Ectodermal cell (in vitro differentiated cells): ENCODE measurements around the gene TMEM163.
"Not testable (repeated sequence)": the region's sequence is repeated elsewhere in the genome, so short reads cannot be mapped to it uniquely, and the experiment has no call there.

Experiments
- H3K27ac ChIP-seq: 2 replicates; pipeline ENCODE4 v1.7.0; 2013; ENCODE audit warnings: mild to moderate bottlenecking, low read depth, low read length; ENCODE audit not compliant: insufficient read depth, poor library complexity, severe bottlenecking
- H3K27me3 ChIP-seq: 2 replicates; pipeline ENCODE4 v1.7.0; 2013; ENCODE audit warnings: mild to moderate bottlenecking, low read length; ENCODE audit not compliant: insufficient read depth, control insufficient read depth, poor library complexity, severe bottlenecking
- H3K36me3 ChIP-seq: one replicate; pipeline ENCODE4 v1.7.0; 2013; ENCODE audit warnings: low read length; ENCODE audit not compliant: control insufficient read depth, insufficient read depth
- H3K4me1 ChIP-seq: one replicate; pipeline ENCODE4 v1.7.0; 2013; ENCODE audit warnings: low read length; ENCODE audit not compliant: control insufficient read depth, insufficient read depth
- H3K4me3 ChIP-seq: 2 replicates; pipeline ENCODE4 v1.7.0; 2013; ENCODE audit warnings: low read depth, low read length, control low read depth; ENCODE audit not compliant: insufficient read depth
- H3K9me3 ChIP-seq: 2 replicates; pipeline ENCODE4 v1.7.0; 2013; ENCODE audit warnings: mild to moderate bottlenecking, low read length, moderate library complexity; ENCODE audit not compliant: control insufficient read depth
- whole genome bisulfite sequencing, 2 experiments: methylation state at CpG; one replicate each; pipeline ENCODE4 v1.1.7; 2013; ENCODE audit warnings: missing lambda C conversion rate in 2 of 2; 5-methylcytosine and 5-hydroxymethylcytosine counted together

The TMEM163 gene

GRCh38 chr2:134573085-134573370, 145.8 kb downstream of the TMEM163 start:
- no peaks in the 10 kb centered on the region for H3K27me3 ChIP-seq
- no peaks in the 10 kb centered on the region for H3K9me3 ChIP-seq
- H3K4me3 ChIP-seq: no peak overlapping the region
- H3K36me3 ChIP-seq: no peaks in the 10 kb centered on the region
- no peak overlapping the region for H3K27ac ChIP-seq
- no peaks in the 10 kb centered on the region for H3K4me1 ChIP-seq

DNA sequence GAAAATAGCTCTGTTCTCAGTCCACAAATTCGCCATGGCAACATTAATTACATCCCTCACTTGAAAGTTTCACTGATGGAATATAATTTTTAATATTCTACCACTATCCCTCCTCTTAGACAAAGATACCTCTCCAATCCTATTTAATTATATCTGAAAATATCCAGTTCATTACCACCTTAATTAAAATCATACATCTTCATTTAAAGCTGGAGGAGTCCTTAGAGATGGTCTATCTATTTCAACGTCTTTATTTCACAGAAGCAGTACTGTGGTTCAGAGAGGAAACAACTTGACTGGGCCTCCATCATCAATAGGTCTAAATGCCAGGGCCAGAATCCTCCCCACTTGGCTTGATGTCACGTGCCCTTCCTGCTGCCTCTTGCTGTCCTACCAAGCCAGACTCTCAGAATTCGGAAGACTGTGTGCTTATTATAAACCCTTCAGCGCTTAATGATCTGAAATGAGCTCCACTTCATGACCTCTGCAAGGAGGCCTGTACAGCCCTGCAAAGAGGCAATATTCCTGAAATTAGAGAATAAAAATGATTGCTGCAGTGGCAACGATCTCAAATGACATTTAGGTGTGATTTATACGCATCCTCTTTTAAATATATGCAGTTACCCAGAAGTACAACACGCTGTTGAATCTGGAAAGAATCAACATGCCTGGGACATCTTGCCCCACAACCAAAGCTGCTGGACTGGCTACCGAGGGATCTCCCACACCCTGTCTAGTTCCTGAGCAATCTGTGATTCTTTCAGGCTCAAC, 146.3 kb downstream of the TMEM163 start:
- no peaks in the 10 kb centered on the region for H3K9me3 ChIP-seq
- no peaks in the 10 kb centered on the region for H3K27me3 ChIP-seq
- H3K4me3 ChIP-seq: no peak overlapping the region
- H3K36me3 ChIP-seq: no peaks in the 10 kb centered on the region
- H3K4me1 ChIP-seq: no peaks in the 10 kb centered on the region
- H3K27ac ChIP-seq: no peak overlapping the region
- 94 to 95% methylated on average over 9 of the region's 9 CpGs for WGBS, 2 experiments

DNA sequence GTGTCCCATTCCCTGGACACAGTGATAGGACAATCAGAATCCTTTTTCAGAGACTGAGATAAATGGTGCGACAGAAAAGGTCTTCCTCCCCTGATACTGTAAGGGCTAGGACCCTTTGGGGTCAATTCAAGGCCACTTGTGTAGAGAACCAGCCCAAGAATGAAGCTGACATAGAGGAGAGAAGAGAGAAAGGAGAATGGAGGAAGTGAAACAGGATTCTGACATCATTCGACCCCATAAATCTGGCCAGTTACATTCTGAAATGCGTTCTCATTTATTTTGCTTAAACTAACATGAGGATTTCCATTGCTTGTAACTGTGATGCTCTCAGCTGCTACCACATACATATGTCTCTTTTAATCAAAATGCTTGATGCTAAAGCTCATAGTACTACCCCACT, 148.1 kb downstream of the TMEM163 start:
- Histone ChIP-seq H3K36me3 (no peaks in the 10 kb centered on the region), H3K27ac (no peak overlapping the region), H3K27me3 (no peaks in the 10 kb centered on the region), H3K4me1 (no peaks in the 10 kb centered on the region), H3K9me3 (no peaks in the 10 kb centered on the region), H3K4me3 (no peak overlapping the region)
- 91 to 94% methylated on average over 3 of the region's 3 CpGs for WGBS, 2 experiments

- Histone ChIP-seq H3K36me3 (no peaks in the 10 kb centered on the region), H3K27me3 (no peaks in the 10 kb centered on the region)
These were observed 150.4 kb downstream of the TMEM163 start for GRCh38 chr2:134568413-134568812.

GRCh38 chr2:134567666-134568065, 151.1 kb downstream of the TMEM163 start:
- Histone ChIP-seq H3K36me3 (no peaks in the 10 kb centered on the region), H3K9me3 (no peaks in the 10 kb centered on the region), H3K4me3 (no peak overlapping the region), H3K27ac (no peak overlapping the region), H3K27me3 (no peaks in the 10 kb centered on the region), H3K4me1 (no peaks in the 10 kb centered on the region)
- 85 to 97% methylated on average over 1 of the region's 1 CpG for WGBS, 2 experiments

More at GRCh38 chr2:134568413-134568812, 150.4 kb downstream of the TMEM163 start:
- no peaks in the 10 kb centered on the region for H3K9me3 ChIP-seq
- no peak overlapping the region for H3K27ac ChIP-seq
- no peaks in the 10 kb centered on the region for H3K4me1 ChIP-seq
- WGBS, 2 experiments: 90 to 96% methylated on average over 2 of the region's 2 CpGs
- H3K4me3 ChIP-seq: no peak overlapping the region

- H3K36me3 ChIP-seq, H3K27me3 ChIP-seq, H3K4me1 ChIP-seq, H3K4me3 ChIP-seq, H3K27ac ChIP-seq, H3K9me3 ChIP-seq: not testable (repeated sequence)
- 92 to 93% methylated on average over 5 of the region's 5 CpGs for WGBS, 2 experiments
These were observed 153.8 kb downstream of the TMEM163 start for GRCh38 chr2:134564955-134565354.

- no peak overlapping the region for H3K27ac ChIP-seq
- no peaks in the 10 kb centered on the region for H3K36me3 ChIP-seq
- H3K4me1 ChIP-seq: no peaks in the 10 kb centered on the region
- WGBS, 2 experiments: 89 to 93% methylated on average over 2 to 3 of the region's 3 CpGs
- no peaks in the 10 kb centered on the region for H3K9me3 ChIP-seq
- H3K27me3 ChIP-seq: no peaks in the 10 kb centered on the region
- H3K4me3 ChIP-seq: no peak overlapping the region
These were observed 154.3 kb downstream of the TMEM163 start for GRCh38 chr2:134564549-134564948.

- H3K36me3 ChIP-seq: no peaks in the 10 kb centered on the region
- no peak overlapping the region for H3K4me3 ChIP-seq
- peaks cover 5% of the 10 kb centered on the region for H3K4me1 ChIP-seq
- WGBS, 2 experiments: 77 to 85% methylated on average over 5 of the region's 5 CpGs
- no peaks in the 10 kb centered on the region for H3K9me3 ChIP-seq
- no peak overlapping the region for H3K27ac ChIP-seq
- H3K27me3 ChIP-seq: no peaks in the 10 kb centered on the region
These were observed 160.5 kb downstream of the TMEM163 start for GRCh38 chr2:134558208-134558830.

GRCh38 chr2:134555411-134555810, 163.4 kb downstream of the TMEM163 start:
- no peaks in the 10 kb centered on the region for H3K27me3 ChIP-seq
- no peaks in the 10 kb centered on the region for H3K36me3 ChIP-seq
- 94 to 95% methylated on average over 6 of the region's 6 CpGs for WGBS, 2 experiments
- H3K9me3 ChIP-seq: no peaks in the 10 kb centered on the region
- no peak overlapping the region for H3K27ac ChIP-seq
- no peak overlapping the region for H3K4me3 ChIP-seq
- peaks cover 5% of the 10 kb centered on the region for H3K4me1 ChIP-seq

- H3K27me3 ChIP-seq: no peaks in the 10 kb centered on the region
- H3K36me3 ChIP-seq: no peaks in the 10 kb centered on the region
- H3K4me3 ChIP-seq: no peak overlapping the region
- no peaks in the 10 kb centered on the region for H3K9me3 ChIP-seq
- H3K4me1 ChIP-seq: peaks cover 5% of the 10 kb centered on the region
- no peak overlapping the region for H3K27ac ChIP-seq
- WGBS, 2 experiments: 95 to 96% methylated on average over 7 of the region's 7 CpGs
These were observed 165.1 kb downstream of the TMEM163 start for GRCh38 chr2:134553657-134554056.
